GM10248 (cell line): ENCODE measurements around the gene NANS.
A peak's percentile ranks its signal among the peaks of the same experiment; 100 is the strongest.

Experiments used
- CTCF ChIA-PET: fragments of 300-600 bp; sonication (Branson Sonifier 250); formaldehyde crosslinking; extraction: SDS; loops from one replicate; lab custom pipeline; 2021; ENCODE audit warnings: antibody characterized with exemption; lab: Yijun Ruan, JAX
- POLR2A ChIA-PET: fragments of 350-650 bp; sonication (Branson Sonifier 250); formaldehyde crosslinking; extraction: SDS; loops from one replicate; lab custom pipeline; 2020; ENCODE audit warnings: antibody characterized with exemption; lab: Yijun Ruan, JAX
- DNase-seq: peaks from one replicate; pipeline ENCODE4 v3.0.0; 2012; ENCODE audit errors: extremely low spot score
- TF ChIP-seq, protein P1 (sequence below): IDR thresholded peaks from 2 replicates; pipeline ENCODE4 v1.5.1; 2012; ENCODE audit warnings: mild to moderate bottlenecking, low read depth; ENCODE audit errors: extremely low read depth, missing control alignments, control extremely low read depth

Gene NANS

DNA sequence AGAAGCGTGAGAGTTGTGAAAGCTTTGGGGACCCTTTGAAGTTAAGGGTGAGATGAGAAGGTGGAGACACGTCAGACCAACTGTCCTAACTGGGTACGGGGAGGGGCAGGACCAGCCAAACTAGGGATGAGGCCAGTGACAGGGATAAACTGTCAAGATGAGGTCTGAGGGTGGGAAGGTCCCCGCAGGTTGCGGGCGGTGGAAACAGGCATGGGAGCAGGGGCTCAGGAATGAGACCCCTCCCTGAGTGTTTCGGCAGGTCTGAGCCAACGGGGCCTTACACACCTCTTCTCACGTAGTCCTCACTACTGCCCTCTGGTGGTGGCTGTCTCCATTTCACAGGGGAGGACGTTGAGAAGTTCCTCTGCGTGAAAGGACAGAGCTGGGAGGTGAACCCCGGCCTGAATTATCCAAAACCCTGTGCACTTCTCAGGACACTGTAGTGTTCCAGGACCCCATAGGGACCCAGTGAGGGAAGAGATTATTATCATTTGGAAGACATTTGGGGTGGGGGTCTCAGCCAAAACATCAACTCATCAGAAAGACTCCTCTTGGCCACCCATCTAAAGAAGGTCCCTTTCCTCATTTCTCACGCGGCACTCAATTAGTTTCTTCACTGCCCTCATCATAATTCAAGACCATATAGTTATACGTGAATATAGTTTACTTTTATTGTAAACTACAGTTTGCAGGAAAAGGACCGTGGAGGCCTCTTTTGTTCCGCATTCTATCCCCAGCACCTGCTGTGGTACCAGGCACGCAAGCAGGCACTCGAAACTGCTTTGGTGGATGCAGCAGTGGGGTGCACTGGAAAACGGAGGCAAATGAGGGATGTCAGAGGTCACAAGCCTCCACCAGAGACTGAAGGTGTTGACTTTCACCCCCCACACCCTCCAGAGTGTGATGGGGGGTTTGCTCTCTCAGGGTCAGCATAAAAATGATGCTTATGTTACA lies 21.7 kb upstream of the NANS start:
- peak; percentile 80 for DNase-seq
- ChIA-PET POLR2A (no interaction called here), CTCF (interaction anchor here (0.6 to 5.5 kb wide), 35 partner anchors 11 to 389 kb away, joined by 3 to 74 read pairs (median 5); partner anchors contain the start of genes ANP32B, NANS and TBC1D2)
- TF ChIP-seq, protein P1, sequence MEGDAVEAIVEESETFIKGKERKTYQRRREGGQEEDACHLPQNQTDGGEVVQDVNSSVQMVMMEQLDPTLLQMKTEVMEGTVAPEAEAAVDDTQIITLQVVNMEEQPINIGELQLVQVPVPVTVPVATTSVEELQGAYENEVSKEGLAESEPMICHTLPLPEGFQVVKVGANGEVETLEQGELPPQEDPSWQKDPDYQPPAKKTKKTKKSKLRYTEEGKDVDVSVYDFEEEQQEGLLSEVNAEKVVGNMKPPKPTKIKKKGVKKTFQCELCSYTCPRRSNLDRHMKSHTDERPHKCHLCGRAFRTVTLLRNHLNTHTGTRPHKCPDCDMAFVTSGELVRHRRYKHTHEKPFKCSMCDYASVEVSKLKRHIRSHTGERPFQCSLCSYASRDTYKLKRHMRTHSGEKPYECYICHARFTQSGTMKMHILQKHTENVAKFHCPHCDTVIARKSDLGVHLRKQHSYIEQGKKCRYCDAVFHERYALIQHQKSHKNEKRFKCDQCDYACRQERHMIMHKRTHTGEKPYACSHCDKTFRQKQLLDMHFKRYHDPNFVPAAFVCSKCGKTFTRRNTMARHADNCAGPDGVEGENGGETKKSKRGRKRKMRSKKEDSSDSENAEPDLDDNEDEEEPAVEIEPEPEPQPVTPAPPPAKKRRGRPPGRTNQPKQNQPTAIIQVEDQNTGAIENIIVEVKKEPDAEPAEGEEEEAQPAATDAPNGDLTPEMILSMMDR, result peak; percentile 90

DNA sequence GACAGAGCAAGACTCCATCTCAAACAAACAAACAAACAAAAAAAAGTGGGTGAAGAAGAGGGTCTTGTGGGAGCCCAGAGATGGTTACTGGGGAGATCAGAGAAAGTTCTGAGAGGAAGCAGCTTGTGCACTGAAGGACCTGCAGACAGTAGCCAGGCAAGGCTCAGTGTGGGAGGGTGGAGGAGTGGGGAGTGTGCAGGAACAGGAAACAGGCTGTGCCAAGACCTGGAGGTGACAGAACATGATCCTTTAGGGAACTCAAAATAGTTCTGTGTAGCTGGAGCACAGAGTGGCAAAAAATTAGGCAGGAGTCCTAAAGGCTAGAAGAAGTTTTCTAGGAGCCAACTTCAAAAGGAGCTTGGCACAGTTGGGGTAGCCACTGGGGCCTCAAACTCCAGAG lies 19.2 kb upstream of the NANS start:
- TF ChIP-seq, protein P1, result no peak
- CTCF ChIA-PET, result interaction anchor here (0.7 to 5.5 kb wide), 12 partner anchors 9 to 55 kb away, joined by 3 to 74 read pairs (median 5); partner anchors contain the start of genes ANP32B and NANS
- DNase-seq, result no peak
- POLR2A ChIA-PET, result interaction anchor here (1.0 kb wide), 1 partner anchor 19 kb away, joined by 5 read pairs; the partner anchor contains the start of gene NANS

DNA sequence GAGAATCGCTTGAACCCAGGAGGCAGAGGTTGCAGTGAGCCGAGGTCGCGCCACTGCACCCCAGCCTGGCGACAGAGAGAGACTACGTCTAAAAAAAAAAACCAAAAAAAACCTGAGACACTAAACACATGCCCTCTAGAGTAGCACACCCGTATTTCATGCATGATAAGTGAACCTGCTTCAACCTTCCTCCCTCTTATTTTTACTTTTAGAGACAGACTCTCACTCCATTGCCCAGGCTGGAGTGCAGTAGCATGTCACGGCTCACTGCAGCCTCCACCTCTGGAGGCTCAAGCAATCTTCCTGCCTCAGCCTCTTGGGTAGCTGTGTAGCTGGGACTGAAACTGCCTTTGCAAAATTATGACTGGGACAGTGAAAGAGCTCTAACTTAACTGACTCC lies 17.6 kb upstream of the NANS start:
- POLR2A ChIA-PET, result interaction anchor here (2.5 kb wide), 1 partner anchor 18 kb away, joined by 13 read pairs; the partner anchor contains the start of gene NANS
- DNase-seq, result no peak
- CTCF ChIA-PET, result interaction anchor here (1.0 to 2.8 kb wide), 5 partner anchors 9 to 115 kb away, joined by 3 to 11 read pairs (median 7); no protein-coding TSS in a partner anchor
- TF ChIP-seq, protein P1, result no peak

DNA sequence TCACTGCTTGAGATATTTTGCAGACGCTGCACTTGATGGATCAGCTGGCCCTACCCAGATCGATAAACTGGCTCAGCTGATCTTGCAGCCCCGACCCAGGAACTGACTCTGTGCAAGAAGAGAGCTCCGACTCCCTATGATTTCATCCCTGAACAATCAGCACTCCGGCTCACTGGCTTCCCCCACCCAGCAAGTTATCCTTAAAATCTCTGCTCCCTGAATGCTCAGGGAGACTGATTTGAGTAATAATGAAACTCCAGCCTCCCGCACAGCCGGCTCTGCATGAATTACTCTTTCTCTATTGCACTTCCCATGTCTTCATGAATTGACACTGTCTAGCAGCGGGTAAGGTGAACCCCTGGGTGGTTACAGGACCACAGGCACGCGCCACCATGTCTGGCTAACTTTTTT lies 16.9 kb upstream of the NANS start:
- no peak for DNase-seq
- TF ChIP-seq, protein P1, result no peak
- CTCF ChIA-PET, result interaction anchor here (1.0 to 2.8 kb wide), 7 partner anchors 9 to 116 kb away, joined by 3 to 11 read pairs (median 4); no protein-coding TSS in a partner anchor
- POLR2A ChIA-PET, result interaction anchor here (2.5 kb wide), 1 partner anchor 17 kb away, joined by 13 read pairs; the partner anchor contains the start of gene NANS

DNA sequence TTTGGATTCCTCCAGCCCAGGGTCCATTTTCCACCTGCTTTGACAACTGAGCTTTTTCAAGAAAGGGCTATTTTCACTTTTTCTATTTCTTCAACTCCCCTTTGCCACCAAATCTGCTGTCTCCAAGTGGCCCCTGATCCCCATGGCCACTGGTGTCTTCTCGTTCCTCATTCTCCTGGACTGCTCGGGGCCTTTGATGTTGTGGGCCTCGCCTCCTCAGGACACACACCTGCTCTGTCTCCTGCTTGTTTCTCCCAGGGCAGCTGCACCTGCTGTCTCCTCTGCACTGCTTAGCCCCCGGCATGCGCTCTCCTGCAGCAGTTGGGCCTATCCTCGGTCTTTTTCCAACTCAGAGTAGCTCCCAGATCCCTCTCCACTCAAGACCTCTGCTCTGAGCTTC lies 16.3 kb upstream of the NANS start:
- no peak for DNase-seq
- ChIA-PET CTCF (interaction anchor here (1.0 to 2.8 kb wide), 5 partner anchors 14 to 117 kb away, joined by 3 to 11 read pairs (median 4); no protein-coding TSS in a partner anchor), POLR2A (interaction anchor here (2.5 kb wide), 1 partner anchor 17 kb away, joined by 13 read pairs; the partner anchor contains the start of gene NANS)
- TF ChIP-seq, protein P1, result no peak

DNA sequence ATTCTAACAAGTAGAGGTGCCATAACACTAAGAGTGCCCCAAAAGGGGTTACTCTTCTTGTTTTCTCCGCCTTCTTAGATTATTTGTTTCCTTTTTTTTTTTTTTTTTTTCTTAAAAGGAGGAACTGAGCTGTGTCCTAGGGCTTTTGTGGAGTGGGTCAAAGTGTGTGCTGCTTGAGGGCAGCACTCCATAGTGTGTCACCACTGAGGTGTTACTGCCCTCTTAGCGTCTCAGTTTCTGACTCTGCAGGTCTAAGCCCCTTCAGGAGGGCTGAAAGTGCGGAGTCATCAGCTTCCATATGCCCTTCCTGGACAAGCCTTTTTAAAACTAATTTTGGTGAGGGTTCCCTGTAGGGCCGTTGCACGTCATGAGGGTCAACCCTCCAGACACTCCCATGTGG lies 12.6 kb upstream of the NANS start:
- DNase-seq, result no peak
- ChIA-PET POLR2A (interaction anchor here (1.9 kb wide), 1 partner anchor 12 kb away, joined by 12 read pairs; the partner anchor contains the start of gene NANS), CTCF (interaction anchor here (1.6 to 6.6 kb wide), 3 partner anchors 8 to 38 kb away, joined by 4 to 74 read pairs (median 10); partner anchors contain the start of gene NANS)
- TF ChIP-seq, protein P1, result no peak
